Measurements from ENCODE around the gene NUMBL.
"Not testable (repeated sequence)": the region's sequence is repeated elsewhere in the genome, so short reads cannot be mapped to it uniquely, and the experiment has no call there.

Gene NUMBL

DNA sequence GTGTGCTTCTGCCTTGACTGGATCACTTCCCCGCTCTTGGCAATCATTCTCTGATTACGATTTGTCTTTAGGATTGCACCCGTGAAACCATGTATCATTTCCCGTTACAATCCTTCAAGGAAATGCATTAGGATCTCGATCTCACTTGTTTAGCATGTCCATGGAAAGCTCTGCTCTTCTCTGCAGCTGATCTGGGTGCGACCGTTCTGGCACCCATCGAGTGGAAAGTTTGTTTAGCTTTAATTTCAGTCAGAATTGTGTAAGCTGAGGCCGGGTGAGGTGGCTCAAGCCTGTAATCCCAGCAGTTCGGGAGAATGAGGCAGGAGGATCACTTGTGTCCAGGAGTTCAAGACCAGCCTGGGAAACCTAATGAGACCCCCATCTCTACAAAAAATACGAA is 30.9 kb downstream of the NUMBL start:
- no peaks in the 10 kb centered on the region for H3K36me3 ChIP-seq (ENCODE audit: insufficient read depth, low read length)
- no peak overlapping the region for H3K9ac ChIP-seq (ENCODE audit: low read depth, low read length)
- H3K27ac ChIP-seq (ENCODE audit: low read depth, low read length) = no peak overlapping the region
- H3K27me3 ChIP-seq (ENCODE audit: insufficient read depth, low read length) = no peaks in the 10 kb centered on the region
- 91% methylated on average over 11 of the region's 11 CpGs for WGBS
- H3K4me1 ChIP-seq (ENCODE audit: insufficient read depth, low read length) = no peaks in the 10 kb centered on the region
- no peaks in the 10 kb centered on the region for H3K9me3 ChIP-seq (ENCODE audit: insufficient read depth, low read depth, low read length)
- H3K4me3 ChIP-seq (ENCODE audit: low read length) = no peak overlapping the region

DNA sequence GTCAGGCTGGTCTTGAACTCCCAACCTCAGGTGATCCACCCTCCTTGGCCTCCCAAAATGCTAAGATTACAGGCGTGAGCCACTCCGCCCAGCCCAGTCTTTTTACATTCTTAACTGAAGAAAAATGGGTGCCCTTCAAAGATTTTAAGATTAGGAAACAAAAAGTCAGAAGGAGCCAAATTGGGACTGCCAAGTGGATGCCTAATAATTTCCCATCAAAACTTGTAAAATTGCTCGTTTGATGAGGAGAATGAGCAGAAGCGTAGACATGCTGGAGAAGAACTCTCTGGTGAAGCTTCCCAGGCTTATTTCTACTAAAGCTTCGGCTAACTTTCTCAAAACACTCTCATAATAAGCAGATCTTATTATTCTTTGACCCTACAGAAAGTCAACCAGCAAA is 31.3 kb downstream of the NUMBL start:
- no peak overlapping the region for H3K27ac ChIP-seq (ENCODE audit: low read depth, low read length)
- no peak overlapping the region for H3K4me3 ChIP-seq (ENCODE audit: low read length)
- no peaks in the 10 kb centered on the region for H3K36me3 ChIP-seq (ENCODE audit: insufficient read depth, low read length)
- no peaks in the 10 kb centered on the region for H3K4me1 ChIP-seq (ENCODE audit: insufficient read depth, low read length)
- WGBS = 90% methylated on average over 5 of the region's 5 CpGs
- H3K9me3 ChIP-seq (ENCODE audit: insufficient read depth, low read depth, low read length) = no peaks in the 10 kb centered on the region
- no peak overlapping the region for H3K9ac ChIP-seq (ENCODE audit: low read depth, low read length)
- no peaks in the 10 kb centered on the region for H3K27me3 ChIP-seq (ENCODE audit: insufficient read depth, low read length)

DNA sequence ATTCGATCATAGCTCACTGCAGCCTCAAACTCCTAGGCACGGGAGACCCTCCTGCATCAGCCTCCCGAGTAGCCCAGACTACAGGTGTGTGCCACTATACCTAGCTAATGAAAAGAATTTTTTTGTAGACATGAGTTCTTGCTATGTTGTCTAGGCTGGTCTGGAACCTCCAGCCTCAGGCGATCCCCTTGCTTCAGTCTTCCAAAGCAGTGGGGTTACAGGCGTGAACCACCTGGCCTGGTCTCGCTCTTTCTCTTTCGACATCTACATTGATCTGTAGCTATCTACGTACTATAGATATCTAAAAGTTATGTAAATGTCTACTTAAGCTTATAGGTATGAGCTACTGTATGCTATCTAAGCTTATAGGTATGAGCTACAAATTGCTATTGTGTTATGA is 32.4 kb downstream of the NUMBL start:
- H3K9ac ChIP-seq (ENCODE audit: low read depth, low read length) = no peak overlapping the region
- H3K27ac ChIP-seq (ENCODE audit: low read depth, low read length) = no peak overlapping the region
- no peaks in the 10 kb centered on the region for H3K9me3 ChIP-seq (ENCODE audit: insufficient read depth, low read depth, low read length)
- H3K36me3 ChIP-seq (ENCODE audit: insufficient read depth, low read length) = no peaks in the 10 kb centered on the region
- no peaks in the 10 kb centered on the region for H3K27me3 ChIP-seq (ENCODE audit: insufficient read depth, low read length)
- no peaks in the 10 kb centered on the region for H3K4me1 ChIP-seq (ENCODE audit: insufficient read depth, low read length)
- no peak overlapping the region for H3K4me3 ChIP-seq (ENCODE audit: low read length)
- 98% methylated on average over 6 of the region's 8 CpGs for WGBS

DNA sequence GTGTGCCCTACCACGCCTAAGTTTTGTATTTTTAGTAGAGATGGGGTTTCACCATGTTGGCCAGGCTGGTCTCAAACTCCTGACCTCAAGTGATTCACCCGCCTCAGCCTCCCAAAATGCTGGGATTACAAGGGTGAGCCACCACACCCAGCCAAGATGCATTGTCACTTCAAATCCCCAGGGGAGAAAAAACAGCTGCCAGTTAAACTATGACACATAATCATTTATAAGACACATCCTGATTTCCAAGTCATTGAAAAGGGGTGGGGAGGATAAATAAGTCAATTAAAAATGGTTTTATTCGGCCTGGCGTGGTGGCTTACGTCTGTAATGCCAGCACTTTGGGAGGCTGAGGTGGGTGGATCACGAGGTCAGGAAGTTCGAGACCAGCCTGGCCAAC is 34.8 kb downstream of the NUMBL start:
- WGBS = 94% methylated on average over 7 of the region's 7 CpGs
- not testable (repeated sequence) for H3K4me1 ChIP-seq (ENCODE audit: insufficient read depth, low read length); H3K27me3 ChIP-seq (ENCODE audit: insufficient read depth, low read length); H3K27ac ChIP-seq (ENCODE audit: low read depth, low read length); H3K36me3 ChIP-seq (ENCODE audit: insufficient read depth, low read length); H3K9me3 ChIP-seq (ENCODE audit: insufficient read depth, low read depth, low read length); H3K9ac ChIP-seq (ENCODE audit: low read depth, low read length); H3K4me3 ChIP-seq (ENCODE audit: low read length)

GRCh38 chr19:40652303-40652702 is 38.1 kb downstream of the NUMBL start:
- H3K4me1 ChIP-seq (ENCODE audit: insufficient read depth, low read length); H3K36me3 ChIP-seq (ENCODE audit: insufficient read depth, low read length); H3K4me3 ChIP-seq (ENCODE audit: low read length); H3K9ac ChIP-seq (ENCODE audit: low read depth, low read length); H3K27me3 ChIP-seq (ENCODE audit: insufficient read depth, low read length); H3K27ac ChIP-seq (ENCODE audit: low read depth, low read length); H3K9me3 ChIP-seq (ENCODE audit: insufficient read depth, low read depth, low read length): not testable (repeated sequence)
- WGBS = 94% methylated on average over 9 of the region's 11 CpGs

- H3K27ac ChIP-seq (ENCODE audit: low read depth, low read length) = no peak overlapping the region
- no peaks in the 10 kb centered on the region for H3K36me3 ChIP-seq (ENCODE audit: insufficient read depth, low read length)
- no peaks in the 10 kb centered on the region for H3K27me3 ChIP-seq (ENCODE audit: insufficient read depth, low read length)
- H3K4me3 ChIP-seq (ENCODE audit: low read length) = no peak overlapping the region
- 92% methylated on average over 8 of the region's 8 CpGs for WGBS
- no peaks in the 10 kb centered on the region for H3K9me3 ChIP-seq (ENCODE audit: insufficient read depth, low read depth, low read length)
- H3K4me1 ChIP-seq (ENCODE audit: insufficient read depth, low read length) = no peaks in the 10 kb centered on the region
- H3K9ac ChIP-seq (ENCODE audit: low read depth, low read length) = no peak overlapping the region
These were observed 39.6 kb downstream of the NUMBL start for GRCh38 chr19:40650749-40651305.

DNA sequence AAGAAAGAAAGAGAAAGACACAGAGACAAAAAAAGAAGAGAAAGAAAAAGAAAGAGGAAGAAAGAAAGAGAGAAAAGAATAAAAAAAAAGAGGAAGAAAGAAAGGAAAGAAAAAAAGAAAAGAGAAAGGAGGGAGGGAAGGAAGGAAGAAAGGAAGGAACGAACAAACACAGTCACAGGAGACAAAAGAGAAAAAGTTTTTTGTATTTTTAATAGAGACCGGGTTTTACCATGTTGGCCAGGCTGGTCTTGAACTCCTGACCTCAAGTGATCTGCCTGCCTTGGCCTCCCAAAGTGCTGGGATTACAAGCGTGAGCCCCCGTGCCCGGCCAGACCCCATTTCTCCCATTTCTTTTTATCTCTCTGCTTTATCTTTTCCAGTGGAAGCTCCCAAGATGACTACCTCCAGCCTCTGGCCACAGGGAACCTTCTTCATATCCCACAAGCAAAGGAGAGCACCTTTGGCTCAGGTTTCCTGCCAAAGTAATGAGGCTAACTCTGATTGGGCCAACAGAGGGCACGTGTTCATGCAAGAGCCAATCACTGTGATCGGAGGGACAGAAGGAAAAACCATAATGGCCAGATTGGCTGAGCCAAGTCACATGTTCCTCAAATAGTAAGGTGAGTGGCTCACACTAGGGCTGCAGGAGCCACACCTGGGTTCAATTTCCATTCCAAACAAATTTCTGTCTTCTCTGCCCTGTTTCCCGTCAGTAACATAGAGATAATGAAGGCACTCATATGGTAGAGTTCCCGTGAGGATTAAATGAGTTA is 40.4 kb downstream of the NUMBL start:
- H3K27me3 ChIP-seq (ENCODE audit: insufficient read depth, low read length) = not testable (repeated sequence)
- WGBS = 90% methylated on average over 9 of the region's 9 CpGs

DNA sequence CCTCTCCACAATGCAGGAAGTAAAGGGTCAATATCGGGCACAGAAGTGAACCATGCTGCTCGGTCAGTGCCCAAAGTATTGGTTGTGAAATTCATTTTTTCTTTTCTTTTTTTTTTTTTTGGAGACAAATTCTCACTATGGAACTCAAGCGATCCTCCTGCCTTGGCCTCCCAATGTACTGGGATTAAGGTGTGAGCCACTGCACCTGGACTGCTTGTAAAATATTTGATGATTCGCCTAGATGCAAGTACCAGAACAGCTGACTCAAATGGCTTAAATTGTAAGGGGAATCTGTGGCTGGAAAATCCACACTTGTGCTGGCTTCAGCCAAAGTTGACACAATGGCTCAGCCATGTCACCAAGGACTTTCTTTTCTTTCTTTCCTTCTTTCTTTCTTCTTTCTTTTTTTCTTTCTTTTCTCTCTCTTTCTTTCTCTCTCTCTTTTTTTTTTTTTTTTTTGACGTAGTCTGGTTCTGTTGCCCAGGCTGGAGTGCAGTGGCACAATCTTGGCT is 43.7 kb downstream of the NUMBL start:
- H3K27me3 ChIP-seq (ENCODE audit: insufficient read depth, low read length) = no peaks in the 10 kb centered on the region
- no peak overlapping the region for H3K27ac ChIP-seq (ENCODE audit: low read depth, low read length)
- H3K36me3 ChIP-seq (ENCODE audit: insufficient read depth, low read length) = no peaks in the 10 kb centered on the region
- H3K9ac ChIP-seq (ENCODE audit: low read depth, low read length) = no peak overlapping the region
- H3K4me3 ChIP-seq (ENCODE audit: low read length) = no peak overlapping the region
- 93% methylated on average over 5 of the region's 5 CpGs for WGBS
- H3K9me3 ChIP-seq (ENCODE audit: insufficient read depth, low read depth, low read length) = no peaks in the 10 kb centered on the region
- no peaks in the 10 kb centered on the region for H3K4me1 ChIP-seq (ENCODE audit: insufficient read depth, low read length)

More for the DNA sequence above, 40.4 kb downstream of the NUMBL start:
- H3K4me1 ChIP-seq (ENCODE audit: insufficient read depth, low read length); H3K9ac ChIP-seq (ENCODE audit: low read depth, low read length); H3K4me3 ChIP-seq (ENCODE audit: low read length); H3K36me3 ChIP-seq (ENCODE audit: insufficient read depth, low read length); H3K9me3 ChIP-seq (ENCODE audit: insufficient read depth, low read depth, low read length); H3K27ac ChIP-seq (ENCODE audit: low read depth, low read length): not testable (repeated sequence)

DNA sequence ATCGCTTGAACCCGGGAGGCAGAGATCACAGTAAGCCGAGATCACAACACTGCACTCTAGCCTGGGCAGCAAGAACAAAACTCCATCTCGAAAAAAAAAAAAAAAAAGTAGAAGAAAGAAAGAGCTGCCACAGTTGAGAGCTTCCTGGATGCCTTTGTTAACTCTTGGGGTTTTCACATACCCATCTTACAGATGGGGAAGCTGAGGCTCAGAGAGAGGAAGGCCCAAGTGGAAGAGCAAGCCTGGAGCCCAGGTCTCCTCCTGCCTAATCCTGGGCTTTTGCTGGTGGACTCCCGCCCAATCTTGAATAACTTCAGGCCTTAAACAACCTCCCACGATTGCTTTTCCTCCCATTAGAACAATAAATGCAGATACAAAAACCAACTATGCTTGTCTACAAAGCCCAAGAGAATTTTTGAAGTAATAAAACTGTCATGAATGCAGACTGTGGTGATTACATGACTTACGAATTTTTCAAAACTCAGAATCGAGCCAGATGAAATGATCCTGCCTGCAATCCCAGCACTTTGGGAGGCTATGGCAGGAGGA is 47.6 kb downstream of the NUMBL start:
- peaks cover 3% of the 10 kb centered on the region; the same call in 1 of the 2 replicates for H3K4me1 ChIP-seq (ENCODE audit: insufficient read depth, low read length)
- H3K4me3 ChIP-seq (ENCODE audit: low read length) = no peak overlapping the region
- H3K27ac ChIP-seq (ENCODE audit: low read depth, low read length) = no peak overlapping the region
- no peaks in the 10 kb centered on the region for H3K27me3 ChIP-seq (ENCODE audit: insufficient read depth, low read length)
- H3K36me3 ChIP-seq (ENCODE audit: insufficient read depth, low read length) = no peaks in the 10 kb centered on the region
- H3K9ac ChIP-seq (ENCODE audit: low read depth, low read length) = no peak overlapping the region
- no peaks in the 10 kb centered on the region for H3K9me3 ChIP-seq (ENCODE audit: insufficient read depth, low read depth, low read length)
- 96% methylated on average over 8 of the region's 8 CpGs for WGBS

- H3K9ac ChIP-seq (ENCODE audit: low read depth, low read length) = no peak overlapping the region
- 95% methylated on average over 18 of the region's 18 CpGs for WGBS
- peaks cover 3% of the 10 kb centered on the region; the same call in 1 of the 2 replicates for H3K4me1 ChIP-seq (ENCODE audit: insufficient read depth, low read length)
- H3K36me3 ChIP-seq (ENCODE audit: insufficient read depth, low read length) = no peaks in the 10 kb centered on the region
- no peaks in the 10 kb centered on the region for H3K27me3 ChIP-seq (ENCODE audit: insufficient read depth, low read length)
- no peak overlapping the region for H3K4me3 ChIP-seq (ENCODE audit: low read length)
- no peaks in the 10 kb centered on the region for H3K9me3 ChIP-seq (ENCODE audit: insufficient read depth, low read depth, low read length)
- H3K27ac ChIP-seq (ENCODE audit: low read depth, low read length) = no peak overlapping the region
These were observed 48.3 kb downstream of the NUMBL start for GRCh38 chr19:40642051-40642706.

- Histone ChIP-seq H3K9ac (ENCODE audit: low read depth, low read length) (no peak overlapping the region), H3K27ac (ENCODE audit: low read depth, low read length) (no peak overlapping the region), H3K27me3 (ENCODE audit: insufficient read depth, low read length) (no peaks in the 10 kb centered on the region), H3K9me3 (ENCODE audit: insufficient read depth, low read depth, low read length) (no peaks in the 10 kb centered on the region), H3K4me3 (ENCODE audit: low read length) (no peak overlapping the region), H3K36me3 (ENCODE audit: insufficient read depth, low read length) (no peaks in the 10 kb centered on the region), H3K4me1 (ENCODE audit: insufficient read depth, low read length) (peaks cover 3% of the 10 kb centered on the region; the same call in 1 of the 2 replicates)
- 95% methylated on average over 6 of the region's 7 CpGs for WGBS
These were observed 49.2 kb downstream of the NUMBL start for GRCh38 chr19:40641281-40641680.
